AG09319 (cell line): ENCODE results near the gene BTBD17.

ENCODE experiments used
- DNase-seq: peaks from one replicate; pipeline ENCODE4 v3.0.0-alpha.2; 2010; ENCODE audit warnings: low read depth; ENCODE audit errors: extremely low read depth
- CTCF ChIP-seq: IDR thresholded peaks from 2 replicates; pipeline ENCODE4 v1.5.1; 2011; ENCODE audit warnings: low read depth, mild to moderate bottlenecking, inconsistent platforms, low read length, moderate library complexity

Gene BTBD17

GRCh38 chr17:74385201-74385600 lies 23.5 kb upstream of the BTBD17 start:
- no peak for DNase-seq
- TF ChIP-seq CTCF = no peak

- DNase-seq = no peak
These were observed 21.5 kb upstream of the BTBD17 start for GRCh38 chr17:74383141-74383540.

GRCh38 chr17:74380959-74381808 lies 19.5 kb upstream of the BTBD17 start:
- TF ChIP-seq CTCF = no peak

More at GRCh38 chr17:74383141-74383540, 21.5 kb upstream of the BTBD17 start:
- no peak for TF ChIP-seq CTCF

GRCh38 chr17:74380086-74380958 lies 18.7 kb upstream of the BTBD17 start:
- no peak for DNase-seq
- no peak for TF ChIP-seq CTCF

More at GRCh38 chr17:74380959-74381808, 19.5 kb upstream of the BTBD17 start:
- DNase-seq = no peak

- peak; percentile 92 for TF ChIP-seq CTCF
- DNase-seq = peak; percentile 32
These were observed 17.9 kb upstream of the BTBD17 start for GRCh38 chr17:74379495-74380085.

GRCh38 chr17:74374858-74375257 lies 13.2 kb upstream of the BTBD17 start:
- no peak for DNase-seq
- no peak for TF ChIP-seq CTCF
